HepG2 (cell line): ENCODE measurements around the gene ZNF500. TPM values are rescaled to one million over a fixed set of nuclear protein-coding genes. Genes with fewer than 3 reads are reported as not detected.
A peak's percentile ranks its signal among the peaks of the same experiment; 100 is the strongest.

Experiments
- ATF4 ChIP-seq, 2 experiments: fragments of 450-650 bp in 1 of 2; sonication (generic) in 1 of 2; formaldehyde crosslinking; IDR thresholded peaks; 2 replicates each; pipeline versions ENCODE4 v1.5.0 to v1.8.0; 2020 to 2022; ENCODE audit warnings: mild to moderate bottlenecking in 1 of 2, missing genetic modification reagents in 1 of 2
- CBFB ChIP-seq: sonication (generic); formaldehyde crosslinking; IDR thresholded peaks from 2 replicates; pipeline ENCODE4 v1.4.0; 2020; ENCODE audit warnings: missing genetic modification reagents
- DMAP1 ChIP-seq: IDR thresholded peaks from 2 replicates; pipeline ENCODE4 v1.6.1; 2016
- DZIP1 ChIP-seq: sonication (generic); formaldehyde crosslinking; IDR thresholded peaks from 2 replicates; pipeline ENCODE4 v1.5.0; 2020; ENCODE audit warnings: mild to moderate bottlenecking, missing genetic modification reagents
- GTF3A ChIP-seq: sonication (generic); formaldehyde crosslinking; conservative IDR thresholded peaks from 2 replicates; pipeline ENCODE4 v1.4.0; 2020; ENCODE audit warnings: mild to moderate bottlenecking, missing genetic modification reagents
- JUND ChIP-seq: sonication (generic); formaldehyde crosslinking; IDR thresholded peaks from 2 replicates; pipeline ENCODE4 v1.8.0; 2022; ENCODE audit warnings: mild to moderate bottlenecking, missing genetic modification reagents
- KDM5B ChIP-seq: sonication (generic); formaldehyde crosslinking; IDR thresholded peaks from 2 replicates; pipeline ENCODE4 v1.4.0; 2020; ENCODE audit warnings: missing genetic modification reagents, mild to moderate bottlenecking, borderline replicate concordance
- NFIB ChIP-seq: sonication (generic); formaldehyde crosslinking; IDR thresholded peaks from 2 replicates; pipeline ENCODE4 v1.9.0; 2021; ENCODE audit warnings: missing genetic modification reagents, mild to moderate bottlenecking, borderline replicate concordance
- PTBP1 ChIP-seq: fragments of 200-400 bp; formaldehyde crosslinking; IDR thresholded peaks from 2 replicates; pipeline ENCODE4 v1.6.1; 2018; ENCODE audit warnings: low read length, low read depth; ENCODE audit not compliant: poor library complexity, severe bottlenecking
- SOX13 ChIP-seq, 3 experiments: fragments of 450-650 bp in 1 of 3; sonication (generic) in 1 of 3; formaldehyde crosslinking in 1 of 3; IDR thresholded peaks in 2 of 3; conservative IDR thresholded peaks in 1 of 3; 2 replicates each; pipeline versions ENCODE4 v1.5.0 to v1.6.1; 2016 to 2020; ENCODE audit warnings: antibody characterized with exemption in 1 of 3, mild to moderate bottlenecking in 1 of 3, missing compliant biosample characterization in 1 of 3, missing genetic modification reagents in 1 of 3, moderate library complexity in 1 of 3
- SOX6 ChIP-seq, 2 experiments: fragments of 450-650 bp in 1 of 2; sonication (generic) in 1 of 2; formaldehyde crosslinking in 1 of 2; IDR thresholded peaks; 2 replicates each; pipeline versions ENCODE4 v1.4.0 to v1.6.1; 2017 to 2020; ENCODE audit warnings: antibody characterized with exemption in 1 of 2, mild to moderate bottlenecking in 1 of 2, missing genetic modification reagents in 1 of 2
- SP1 ChIP-seq, 2 experiments: fragments of 450-650 bp in 1 of 2; sonication (generic) in 1 of 2; formaldehyde crosslinking in 1 of 2; IDR thresholded peaks; 2 replicates each; pipeline versions ENCODE4 v1.4.0 to v1.6.1; 2016 to 2020; ENCODE audit warnings: missing genetic modification reagents in 1 of 2
- TAF1 ChIP-seq: sonication (generic); formaldehyde crosslinking; IDR thresholded peaks from 2 replicates; pipeline ENCODE4 v1.4.0; 2020; ENCODE audit warnings: missing genetic modification reagents
- ZMYM4 ChIP-seq: sonication (generic); formaldehyde crosslinking; IDR thresholded peaks from 2 replicates; pipeline ENCODE4 v1.8.1; 2023; ENCODE audit warnings: mild to moderate bottlenecking, missing genetic modification reagents
- ZNF280D ChIP-seq: sonication (generic); formaldehyde crosslinking; IDR thresholded peaks from 2 replicates; pipeline ENCODE4 v1.5.1; 2020; ENCODE audit warnings: mild to moderate bottlenecking, missing genetic modification reagents
- ZNF343 ChIP-seq: sonication (generic); formaldehyde crosslinking; IDR thresholded peaks from 2 replicates; pipeline ENCODE4 v1.4.0; 2020; ENCODE audit warnings: mild to moderate bottlenecking, missing genetic modification reagents
- ZNF414 ChIP-seq: sonication (generic); formaldehyde crosslinking; IDR thresholded peaks from 2 replicates; pipeline ENCODE4 v1.5.0; 2020; ENCODE audit warnings: missing genetic modification reagents
- ZNF784 ChIP-seq: sonication (generic); formaldehyde crosslinking; IDR thresholded peaks from 2 replicates; pipeline ENCODE4 v1.5.1; 2020; ENCODE audit warnings: missing genetic modification reagents, mild to moderate bottlenecking, borderline replicate concordance
- polyA plus RNA-seq, 8 experiments: library from polyadenylated mRNA; depleted of rRNA in 3 of 8; stranded (reverse) in 7 of 8; unstranded in 1 of 8; fragments of >200 nt; fragmentation: Illumina TruSeq in 4 of 8; extraction: Trizol in 4 of 8; gene quantifications; 2 replicates each; pipeline versions ENCODE4 v1.2.1 to v1.2.3, GENCODE V29; 2011 to 2016; ENCODE audit warnings: low read depth in 4 of 8, missing spikeins in 1 of 8, mixed read lengths in 1 of 8; ENCODE audit not compliant: insufficient read depth in 1 of 8
- total RNA-seq, 5 experiments: library from RNA; depleted of rRNA; stranded (reverse); fragments of >200 nt; fragmentation: Illumina TruSeq; extraction: Trizol; gene quantifications; 2 replicates each; pipeline ENCODE4 v1.2.3, GENCODE V29; 2016; ENCODE audit warnings: low read depth in 1 of 5

The ZNF500 gene
- total and polyA plus RNA-seq, 2 of the 13 experiments (the other 11 are each of a cell fraction or from before 2014, with no cell fraction given) = 6.1 to 12.2 TPM

- no peak for TF ChIP-seq ZNF784 (CRISPR knock-in tag)
- no peak for TF ChIP-seq ZNF343 (CRISPR knock-in tag)
- TF ChIP-seq SP1 (IDR thresholded peaks at IDR 0.05) = no peak
- peak; percentile 79 for TF ChIP-seq SP1 (CRISPR knock-in tag; IDR thresholded peaks at IDR 0.05)
- TF ChIP-seq GTF3A (CRISPR knock-in tag) = no peak
- TF ChIP-seq ATF4 (CRISPR knock-in tag; IDR thresholded peaks at IDR 0.05) = peak in 1 of 2 experiments; percentile 18; a peak in 1 of 4 replicates
- TF ChIP-seq PTBP1 = peak; percentile 90
- no peak for TF ChIP-seq NFIB (CRISPR knock-in tag)
- no peak for TF ChIP-seq SOX6 (IDR thresholded peaks at IDR 0.05)
- peak; percentile 46; the same call in 1 of the 2 replicates for TF ChIP-seq SOX6 (CRISPR knock-in tag; IDR thresholded peaks at IDR 0.05)
- TF ChIP-seq JUND (CRISPR knock-in tag) = peak; percentile 32; the same call in 1 of the 2 replicates
- peak; percentile 73 for TF ChIP-seq KDM5B (CRISPR knock-in tag)
- TF ChIP-seq DMAP1 (CRISPR knock-in tag) = 0 out of 2 replicates have a peak, but pooled peaks have one; percentile 15
- TF ChIP-seq ZMYM4 = peak; percentile 40; the same call in 1 of the 2 replicates
- peak; percentile 87 for TF ChIP-seq TAF1
- no peak for TF ChIP-seq SOX13 (IDR thresholded peaks at IDR 0.05)
- TF ChIP-seq SOX13 (CRISPR knock-in tag; conservative IDR thresholded peaks at IDR 0.05 in 1 of 2, IDR thresholded peaks at IDR 0.05 in 1 of 2) = peak in 1 of 2 experiments; percentile 8; a peak in 1 of 4 replicates
- no peak for TF ChIP-seq ZNF414 (CRISPR knock-in tag)
- no peak for TF ChIP-seq ZNF280D (CRISPR knock-in tag)
- 0 out of 2 replicates have a peak, but pooled peaks have one; percentile 11 for TF ChIP-seq CBFB (CRISPR knock-in tag)
- no peak for TF ChIP-seq DZIP1 (CRISPR knock-in tag)
Observed at GRCh38 chr16:4768549-4769305, 1.8 kb upstream of the ZNF500 start (continued).
